H1 (cell line): Measurements from ENCODE around the gene COL26A1. TPM values are rescaled to one million over a fixed set of nuclear protein-coding genes. Genes with fewer than 3 reads are reported as not detected.

ENCODE experiments used
- CTCF ChIA-PET: fragments of 300-600 bp; sonication (Branson Sonifier 250); formaldehyde crosslinking; loops from one replicate; lab custom pipeline; 2021; ENCODE audit not compliant: partially characterized antibody; lab: Charles Lee
- POLR2A ChIA-PET: fragments of 300-600 bp; sonication (Branson Sonifier 250); formaldehyde crosslinking; loops from one replicate; lab custom pipeline; 2021; ENCODE audit warnings: inconsistent platforms; ENCODE audit not compliant: partially characterized antibody; lab: Charles Lee
- DNase-seq, 2 experiments: peaks; one replicate each; pipeline versions ENCODE4 v3.0.0 to v3.0.0-alpha.2; 2010 to 2022; ENCODE audit warnings: low spot score in 2 of 2, low read depth in 1 of 2, mixed read lengths in 1 of 2
- FAIRE-seq: peaks from 2 replicates; lab custom pipeline; 2011; peaks lifted over from hg19 to GRCh38; lab: Jason Lieb, UNC
- H2AFZ ChIP-seq: 2 replicates; pipeline ENCODE4 v1.8.1; 2012; ENCODE audit warnings: low read length, inconsistent platforms
- H2AK5ac ChIP-seq: 2 replicates; pipeline ENCODE4 v1.6.1; 2013; ENCODE audit warnings: low read depth, low read length
- H2BK120ac ChIP-seq: replicated peaks from 2 replicates; pipeline ENCODE3; 2013; ENCODE audit warnings: low read depth, low read length, inconsistent platforms
- H2BK12ac ChIP-seq: 2 replicates; pipeline ENCODE4 v1.6.1; 2013; ENCODE audit warnings: low read depth, low read length
- H2BK15ac ChIP-seq: 2 replicates; pipeline ENCODE4 v1.6.1; 2013; ENCODE audit warnings: low read length
- H2BK20ac ChIP-seq: 2 replicates; pipeline ENCODE4 v1.6.1; 2013; ENCODE audit warnings: low read length
- H2BK5ac ChIP-seq: 2 replicates; pipeline ENCODE4 v1.6.1; 2013; ENCODE audit warnings: low read depth, low read length
- H3K14ac ChIP-seq: 2 replicates; pipeline ENCODE4 v1.6.1; 2013; ENCODE audit warnings: inconsistent platforms; ENCODE audit not compliant: insufficient read length
- H3K18ac ChIP-seq: 2 replicates; pipeline ENCODE4 v1.6.1; 2013; ENCODE audit warnings: low read length; ENCODE audit errors: extremely low read depth
- H3K23ac ChIP-seq: 2 replicates; pipeline ENCODE4 v1.6.1; 2013; ENCODE audit warnings: inconsistent platforms; ENCODE audit not compliant: insufficient read length
- H3K23me2 ChIP-seq: 2 replicates; pipeline ENCODE4 v1.6.1; 2013; ENCODE audit warnings: low read depth, low read length
- H3K27ac ChIP-seq: 2 replicates; pipeline ENCODE4 v1.6.1; 2011; ENCODE audit warnings: low read depth, low read length, inconsistent platforms
- H3K27me3 ChIP-seq, 4 experiments: replicated peaks in 1 of 4; 1 replicate in 1 of 4; 2 replicates in 3 of 4; pipeline versions ENCODE4 v1.6.1 to v1.8.1; 2011 to 2013; ENCODE audit warnings: low read length in 3 of 4, mild to moderate bottlenecking in 3 of 4, inconsistent platforms in 2 of 4, mixed read lengths in 2 of 4, moderate library complexity in 1 of 4; ENCODE audit not compliant: control insufficient read depth in 3 of 4, insufficient read depth in 3 of 4; ENCODE audit errors: extremely low read depth in 1 of 4
- H3K36me3 ChIP-seq, 4 experiments: 2 replicates each; pipeline versions ENCODE4 v1.6.1 to v1.8.1; 2011 to 2013; ENCODE audit warnings: mild to moderate bottlenecking in 4 of 4, low read length in 3 of 4, moderate library complexity in 2 of 4, control low read depth in 1 of 4, inconsistent platforms in 1 of 4; ENCODE audit not compliant: insufficient read depth in 4 of 4, control insufficient read depth in 2 of 4
- H3K4ac ChIP-seq: replicated peaks from 2 replicates; pipeline ENCODE3; 2013; ENCODE audit warnings: low read length, low read depth, mixed read lengths, inconsistent platforms; ENCODE audit not compliant: insufficient read length
- H3K4me1 ChIP-seq, 4 experiments: replicated peaks in 1 of 4; 1 replicate in 1 of 4; 2 replicates in 3 of 4; pipeline versions ENCODE4 v1.6.1 to v1.8.1; 2011 to 2013; ENCODE audit warnings: low read length in 3 of 4, inconsistent platforms in 2 of 4, mixed read lengths in 1 of 4; ENCODE audit not compliant: insufficient read depth in 4 of 4, control insufficient read depth in 3 of 4
- H3K4me2 ChIP-seq, 2 experiments: 2 replicates each; pipeline versions ENCODE4 v1.6.1 to v1.8.1; 2011 to 2013; ENCODE audit warnings: low read depth in 2 of 2, low read length in 2 of 2, control low read depth in 1 of 2, inconsistent platforms in 1 of 2, mild to moderate bottlenecking in 1 of 2; ENCODE audit not compliant: insufficient read depth in 1 of 2
- H3K4me3 ChIP-seq, 4 experiments: fragments of 200-600, 300-600 bp in 1 of 4; sonication (generic), shearing (Covaris generic), sonication (Bioruptor Twin) in 1 of 4; 2 replicates each; pipeline versions ENCODE4 v1.5.1 to v1.8.1; 2011 to 2016; ENCODE audit warnings: low read length in 4 of 4, low read depth in 3 of 4, control low read depth in 2 of 4, inconsistent platforms in 2 of 4, mild to moderate bottlenecking in 2 of 4, mixed read lengths in 1 of 4, moderate library complexity in 1 of 4; ENCODE audit not compliant: insufficient read depth in 2 of 4; ENCODE audit errors: extremely low read depth in 1 of 4
- H3K56ac ChIP-seq: replicated peaks from 2 replicates; pipeline ENCODE3; 2013; ENCODE audit warnings: low read depth, mild to moderate bottlenecking, mixed read lengths, low read length, inconsistent platforms; ENCODE audit not compliant: insufficient read length
- H3K79me1 ChIP-seq: 2 replicates; pipeline ENCODE4 v1.6.1; 2013; ENCODE audit warnings: low read depth, low read length, control low read depth
- H3K79me2 ChIP-seq, 2 experiments: 2 replicates each; pipeline versions ENCODE4 v1.6.1 to v1.8.1; 2012 to 2013; ENCODE audit warnings: low read length in 2 of 2, mild to moderate bottlenecking in 2 of 2, inconsistent platforms in 1 of 2; ENCODE audit not compliant: insufficient read depth in 2 of 2, control insufficient read depth in 1 of 2
- H3K9ac ChIP-seq, 4 experiments: replicated peaks in 1 of 4; 1 replicate in 1 of 4; 2 replicates in 3 of 4; pipeline versions ENCODE4 v1.6.1 to v1.8.1; 2011 to 2013; ENCODE audit warnings: low read depth in 3 of 4, low read length in 3 of 4, control low read depth in 2 of 4, mild to moderate bottlenecking in 2 of 4, moderate library complexity in 2 of 4, inconsistent platforms in 1 of 4; ENCODE audit errors: extremely low read depth in 1 of 4
- H3K9me3 ChIP-seq, 2 experiments: 2 replicates each; pipeline versions ENCODE4 v1.6.1 to v1.8.1; 2012 to 2013; ENCODE audit warnings: mild to moderate bottlenecking in 2 of 2, moderate library complexity in 2 of 2, control low read depth in 1 of 2, inconsistent platforms in 1 of 2, low read depth in 1 of 2, low read length in 1 of 2, mixed read lengths in 1 of 2; ENCODE audit not compliant: insufficient read depth in 2 of 2
- H4K20me1 ChIP-seq, 2 experiments: replicated peaks in 1 of 2; 2 replicates each; pipeline versions ENCODE3 to v1.8.1; 2011 to 2013; ENCODE audit warnings: inconsistent platforms in 2 of 2, low read length in 2 of 2, mild to moderate bottlenecking in 1 of 2; ENCODE audit not compliant: insufficient read depth in 2 of 2, control insufficient read depth in 1 of 2
- H4K5ac ChIP-seq: 2 replicates; pipeline ENCODE4 v1.6.1; 2013; ENCODE audit warnings: low read length, low read depth, mixed read lengths, inconsistent platforms; ENCODE audit not compliant: insufficient read length
- H4K8ac ChIP-seq: 2 replicates; pipeline ENCODE4 v1.8.0; 2013; ENCODE audit warnings: mild to moderate bottlenecking, moderate library complexity, low read length, inconsistent platforms; ENCODE audit not compliant: insufficient read depth; ENCODE audit errors: extremely low read depth
- H4K91ac ChIP-seq: replicated peaks from 2 replicates; pipeline ENCODE3; 2013; ENCODE audit warnings: low read length, mixed read lengths, inconsistent platforms; ENCODE audit not compliant: insufficient read length
- CREB1 ChIP-seq: IDR thresholded peaks from 2 replicates; pipeline ENCODE4 v1.6.1; 2012; ENCODE audit warnings: inconsistent platforms
- EGR1 ChIP-seq: IDR thresholded peaks from 2 replicates; pipeline ENCODE4 v1.6.1; 2011; ENCODE audit warnings: low read depth, low read length, borderline replicate concordance
- KDM1A ChIP-seq: fragments of 200-600, 300-600 bp; sonication (generic); IDR thresholded peaks from 2 replicates; pipeline ENCODE4 v1.7.1; 2016; ENCODE audit warnings: mild to moderate bottlenecking, low read length, borderline replicate concordance
- RAD21 ChIP-seq, 2 experiments: IDR thresholded peaks in 1 of 2; conservative IDR thresholded peaks in 1 of 2; 2 replicates each; pipeline ENCODE4 v1.6.1; 2011; ENCODE audit warnings: low read depth in 2 of 2, low read length in 2 of 2, improper control_type of control experiment in 1 of 2, inconsistent platforms in 1 of 2, mild to moderate bottlenecking in 1 of 2, moderate library complexity in 1 of 2
- RBBP5 ChIP-seq: IDR thresholded peaks from 2 replicates; pipeline ENCODE4 v1.7.1; 2012; ENCODE audit warnings: low read depth, mild to moderate bottlenecking, inconsistent platforms, low read length, moderate library complexity, borderline replicate concordance
- YY1 ChIP-seq: IDR thresholded peaks from 2 replicates; pipeline ENCODE4 v1.6.1; 2011; ENCODE audit warnings: low read depth, mild to moderate bottlenecking, low read length
- WGBS, 2 experiments: shearing (Covaris generic) in 1 of 2; methylation state at CpG; one replicate each; pipeline versions ENCODE4 v1.1.6 to v1.1.7; 2013 to 2015; ENCODE audit warnings: low lambda C conversion rate in 2 of 2, mixed read lengths in 2 of 2, inconsistent platforms in 1 of 2, low coverage in 1 of 2, missing lambda C conversion rate in 1 of 2; ENCODE audit not compliant: insufficient replicate concordance in 2 of 2, insufficient coverage in 1 of 2, insufficient read length in 1 of 2; ENCODE audit errors: extremely low coverage in 1 of 2, missing lambda C conversion rate in 1 of 2; 5-methylcytosine and 5-hydroxymethylcytosine counted together
- polyA plus RNA-seq, 7 experiments: library from polyadenylated mRNA; depleted of rRNA in 3 of 7; stranded (reverse) in 5 of 7; unstranded in 2 of 7; fragments of >200 nt in 5 of 7; fragments of 200-250 nt in 2 of 7; gene quantifications; 1 replicate in 5 of 7; 2 replicates in 1 of 7; 4 replicates in 1 of 7; pipeline versions ENCODE4 v1.2.1 to v1.2.3, GENCODE V29; 2011 to 2013; ENCODE audit warnings: missing spikeins in 2 of 7, mixed read lengths in 2 of 7
- total RNA-seq: library from RNA; stranded (reverse); fragmentation: NEBNext Ultra II Directional; extraction: Animal tissue kit (Norgen Biotek cat#: 25700); gene quantifications from 2 replicates; pipeline ENCODE4 v1.2.1, GENCODE V29; 2021
- TF ChIP-seq, protein P1 (sequence below), 3 experiments: IDR thresholded peaks; 1 replicate in 2 of 3; 2 replicates in 1 of 3; pipeline versions ENCODE4 v1.5.1 to v1.6.1; 2011; ENCODE audit warnings: low read length in 3 of 3, mild to moderate bottlenecking in 3 of 3, inconsistent platforms in 2 of 3, low read depth in 1 of 3, moderate library complexity in 1 of 3; ENCODE audit not compliant: insufficient read depth in 1 of 3; ENCODE audit errors: control extremely low read depth in 1 of 3

The COL26A1 gene
- total and polyA plus RNA-seq, 2 of the 8 experiments (the other 6 are each of a cell fraction or from before 2014, with no cell fraction given) = 51.1 to 68.8 TPM

DNA sequence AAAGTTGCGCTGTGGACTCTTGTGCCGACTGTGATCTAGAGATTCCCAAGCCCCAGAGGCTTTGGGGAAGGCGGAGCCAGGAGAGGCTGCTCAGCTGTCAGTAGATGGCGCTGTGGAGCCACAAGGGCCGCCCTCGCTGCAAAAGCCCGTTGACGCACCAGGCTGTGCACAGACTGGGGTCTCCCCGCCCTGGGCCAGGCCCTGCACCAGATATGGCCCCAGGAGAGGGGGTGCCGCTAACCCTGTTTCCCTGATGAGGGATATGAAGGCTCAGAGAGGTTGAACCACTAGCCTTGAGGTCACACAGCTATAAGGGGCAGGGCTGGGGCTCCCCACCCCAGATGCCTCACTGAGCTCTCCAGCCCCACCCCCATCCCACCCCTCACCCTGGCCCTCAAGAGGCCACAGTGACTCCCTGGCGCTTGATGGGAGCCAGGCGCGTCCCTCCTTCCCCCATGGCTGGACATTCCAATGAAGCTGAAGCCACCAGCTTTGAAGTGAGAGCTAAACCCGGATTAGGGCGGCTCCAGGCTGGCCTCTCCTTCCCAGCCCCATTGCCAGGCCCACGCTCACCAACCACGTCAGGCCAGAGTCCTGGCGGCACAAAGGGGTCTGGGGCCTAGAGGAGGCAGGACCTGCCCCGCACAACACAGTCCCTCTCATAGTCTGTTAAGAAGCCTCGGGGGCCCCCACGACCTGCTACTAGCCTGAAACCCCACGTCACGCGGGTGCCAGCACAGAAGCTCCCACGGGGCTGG lies 240.0 kb downstream of the COL26A1 start:
- Histone ChIP-seq H3K14ac (no peak overlapping the region), H3K79me2 (no peaks in the 10 kb centered on the region), H4K91ac (peak overlapping the region; percentile 80), H3K4me2 (no peak overlapping the region), H2BK120ac (peak overlapping the region; percentile 95), H3K23ac (no peak overlapping the region), H2BK5ac (no peak overlapping the region), H3K18ac (peak overlapping the region; percentile 71), H3K27ac (no peak overlapping the region), H2BK12ac (peak overlapping the region; percentile 75; the same call in 1 of the 2 replicates), H3K36me3 (no peaks in the 10 kb centered on the region), H3K4me1 (peaks cover 0 to 6% (median 6%) of the 10 kb centered on the region in 4 experiments; a peak in 5 of 7 replicates), H3K4ac (peak overlapping the region; percentile 76), H2BK15ac (0 out of 2 replicates have a peak overlapping the region, but pooled peaks have one; percentile 31), H2BK20ac (peak overlapping the region; percentile 80; the same call in 1 of the 2 replicates), H2AFZ (no peak overlapping the region; the same call in 1 of the 2 replicates), H3K27me3 (no peaks in the 10 kb centered on the region), H3K9me3 (no peaks in the 10 kb centered on the region), H3K4me3 (no peak overlapping the region), H4K20me1 (no peaks in the 10 kb centered on the region), H2AK5ac (no peak overlapping the region), H3K9ac (peak overlapping the region in 1 of 4 experiments; percentile 8; a peak in 1 of 7 replicates), H4K5ac (peak overlapping the region; percentile 54), H4K8ac (peak overlapping the region; percentile 77; the same call in 1 of the 2 replicates), H3K79me1 (no peaks in the 10 kb centered on the region), H3K56ac (no peak overlapping the region), H3K23me2 (no peaks in the 10 kb centered on the region; the same call in 1 of the 2 replicates)
- DNase-seq (peak; percentile 77 to 97), FAIRE-seq (peak; percentile 58)
- ChIA-PET POLR2A (interaction anchor here (0.6 to 1.7 kb wide), 9 partner anchors 11 to 421 kb away, joined by 3 to 6 read pairs (median 4); no protein-coding TSS in a partner anchor), CTCF (interaction anchor here (0.5 to 5.5 kb wide), 52 partner anchors 12 to 702 kb away, joined by 3 to 50 read pairs (median 4); partner anchors contain the start of gene MYL10)
- WGBS, 2 experiments = 59% methylated on average over 24 of the region's 25 CpGs; no CpG with 5 or more reads in 1 of the 2 experiments
- TF ChIP-seq CREB1 = 0 out of 2 replicates have a peak, but pooled peaks have one; percentile 13
- TF ChIP-seq YY1 = 0 out of 2 replicates have a peak, but pooled peaks have one; percentile 49
- TF ChIP-seq RBBP5 = no peak
- no peak for TF ChIP-seq EGR1
- TF ChIP-seq RAD21 (IDR thresholded peaks at IDR 0.05 in 1 of 2, conservative IDR thresholded peaks at IDR 0.05 in 1 of 2; ENCODE audit: low read depth in 2 of 2, low read length in 2 of 2) = peak; percentile 97
- TF ChIP-seq, protein P1, sequence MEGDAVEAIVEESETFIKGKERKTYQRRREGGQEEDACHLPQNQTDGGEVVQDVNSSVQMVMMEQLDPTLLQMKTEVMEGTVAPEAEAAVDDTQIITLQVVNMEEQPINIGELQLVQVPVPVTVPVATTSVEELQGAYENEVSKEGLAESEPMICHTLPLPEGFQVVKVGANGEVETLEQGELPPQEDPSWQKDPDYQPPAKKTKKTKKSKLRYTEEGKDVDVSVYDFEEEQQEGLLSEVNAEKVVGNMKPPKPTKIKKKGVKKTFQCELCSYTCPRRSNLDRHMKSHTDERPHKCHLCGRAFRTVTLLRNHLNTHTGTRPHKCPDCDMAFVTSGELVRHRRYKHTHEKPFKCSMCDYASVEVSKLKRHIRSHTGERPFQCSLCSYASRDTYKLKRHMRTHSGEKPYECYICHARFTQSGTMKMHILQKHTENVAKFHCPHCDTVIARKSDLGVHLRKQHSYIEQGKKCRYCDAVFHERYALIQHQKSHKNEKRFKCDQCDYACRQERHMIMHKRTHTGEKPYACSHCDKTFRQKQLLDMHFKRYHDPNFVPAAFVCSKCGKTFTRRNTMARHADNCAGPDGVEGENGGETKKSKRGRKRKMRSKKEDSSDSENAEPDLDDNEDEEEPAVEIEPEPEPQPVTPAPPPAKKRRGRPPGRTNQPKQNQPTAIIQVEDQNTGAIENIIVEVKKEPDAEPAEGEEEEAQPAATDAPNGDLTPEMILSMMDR (IDR thresholded peaks at IDR 0.05; ENCODE audit: control extremely low read depth in 1 of 3, insufficient read depth in 1 of 3, low read depth in 1 of 3, low read length in 3 of 3) = peak; percentile 89 to 97 (median 91)
- TF ChIP-seq KDM1A = no peak; the same call in 1 of the 2 replicates
